Choroid plexus epithelial cell (primary cell): ENCODE measurements around the gene SPTAN1.
"Not testable (repeated sequence)": the region's sequence is repeated elsewhere in the genome, so short reads cannot be mapped to it uniquely, and the experiment has no call there.

ENCODE experiments used
- DNase-seq: peaks from one replicate; pipeline ENCODE4 v3.0.0-alpha.2; 2010; ENCODE audit warnings: low read depth
- H3K4me3 ChIP-seq: 2 replicates; pipeline ENCODE4 v1.5.1; 2011; ENCODE audit warnings: low read depth, mild to moderate bottlenecking, control low read depth, low read length, moderate library complexity
- TF ChIP-seq, protein P1 (sequence below): conservative IDR thresholded peaks from 2 replicates; pipeline ENCODE4 v1.5.1; 2011; ENCODE audit warnings: low read depth, mild to moderate bottlenecking, control low read depth, inconsistent platforms, low read length, moderate library complexity

The SPTAN1 gene

DNA sequence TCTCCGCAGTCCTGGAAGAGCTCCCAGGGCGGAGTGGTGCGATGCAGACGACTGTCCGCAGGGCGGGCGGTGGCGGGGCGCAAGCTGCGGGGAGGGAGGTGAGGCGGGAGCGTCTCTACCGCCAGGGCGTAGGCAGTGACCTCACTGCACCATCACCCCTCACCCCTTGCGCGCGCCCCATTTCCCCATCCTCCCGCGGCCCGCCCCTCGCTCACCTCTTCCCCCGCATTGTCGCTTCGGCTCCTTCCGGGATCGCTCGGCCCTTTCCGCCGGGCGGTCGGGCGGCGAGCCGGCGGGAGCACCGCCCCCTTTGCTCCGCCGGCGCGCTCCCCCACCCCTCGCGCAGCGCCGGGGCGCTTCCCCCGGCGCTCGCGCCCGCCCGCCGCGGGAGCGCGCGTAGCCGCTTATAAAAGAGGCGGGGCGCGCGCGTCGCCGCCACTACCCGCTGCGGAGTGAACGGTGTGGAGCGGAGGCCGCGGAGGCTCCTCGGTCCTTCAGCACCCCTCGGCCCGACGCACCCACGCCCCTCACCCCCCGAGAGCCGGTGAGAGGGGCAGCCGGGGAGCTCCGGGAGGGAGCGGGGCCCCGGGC lies at the start of gene SPTAN1:
SPTAN1 (plus strand) TSS at position 435 of the 591 bp plus-strand sequence. CDS start 14,154 bp downstream, outside the sequence.
- peak within 1 kb of the TSS; percentile 87 for H3K4me3 ChIP-seq
- peak; percentile 87 for DNase-seq
- TF ChIP-seq, protein P1, sequence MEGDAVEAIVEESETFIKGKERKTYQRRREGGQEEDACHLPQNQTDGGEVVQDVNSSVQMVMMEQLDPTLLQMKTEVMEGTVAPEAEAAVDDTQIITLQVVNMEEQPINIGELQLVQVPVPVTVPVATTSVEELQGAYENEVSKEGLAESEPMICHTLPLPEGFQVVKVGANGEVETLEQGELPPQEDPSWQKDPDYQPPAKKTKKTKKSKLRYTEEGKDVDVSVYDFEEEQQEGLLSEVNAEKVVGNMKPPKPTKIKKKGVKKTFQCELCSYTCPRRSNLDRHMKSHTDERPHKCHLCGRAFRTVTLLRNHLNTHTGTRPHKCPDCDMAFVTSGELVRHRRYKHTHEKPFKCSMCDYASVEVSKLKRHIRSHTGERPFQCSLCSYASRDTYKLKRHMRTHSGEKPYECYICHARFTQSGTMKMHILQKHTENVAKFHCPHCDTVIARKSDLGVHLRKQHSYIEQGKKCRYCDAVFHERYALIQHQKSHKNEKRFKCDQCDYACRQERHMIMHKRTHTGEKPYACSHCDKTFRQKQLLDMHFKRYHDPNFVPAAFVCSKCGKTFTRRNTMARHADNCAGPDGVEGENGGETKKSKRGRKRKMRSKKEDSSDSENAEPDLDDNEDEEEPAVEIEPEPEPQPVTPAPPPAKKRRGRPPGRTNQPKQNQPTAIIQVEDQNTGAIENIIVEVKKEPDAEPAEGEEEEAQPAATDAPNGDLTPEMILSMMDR = no peak

DNA sequence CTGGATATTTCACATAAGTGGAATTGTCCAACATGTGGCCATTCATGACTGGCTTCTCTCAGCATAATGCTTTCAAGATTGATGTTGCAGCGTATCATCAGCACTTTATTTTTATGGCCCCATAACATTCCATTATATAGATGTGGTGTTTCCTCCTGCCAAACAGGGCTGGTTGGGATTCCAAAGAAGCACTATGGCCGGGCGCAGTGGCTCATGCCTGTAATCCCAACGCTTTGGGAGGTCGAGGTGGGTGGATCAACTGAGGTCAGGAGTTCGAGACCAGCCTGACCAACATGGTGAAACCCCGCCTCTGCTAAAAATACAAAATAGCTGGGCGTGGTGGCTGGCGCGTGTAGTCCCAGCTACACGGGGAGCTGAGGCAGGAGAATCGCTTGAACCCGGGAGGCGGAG lies 49.0 kb upstream of the SPTAN1 start:
- DNase-seq, H3K4me3 ChIP-seq: not testable (repeated sequence)

DNA sequence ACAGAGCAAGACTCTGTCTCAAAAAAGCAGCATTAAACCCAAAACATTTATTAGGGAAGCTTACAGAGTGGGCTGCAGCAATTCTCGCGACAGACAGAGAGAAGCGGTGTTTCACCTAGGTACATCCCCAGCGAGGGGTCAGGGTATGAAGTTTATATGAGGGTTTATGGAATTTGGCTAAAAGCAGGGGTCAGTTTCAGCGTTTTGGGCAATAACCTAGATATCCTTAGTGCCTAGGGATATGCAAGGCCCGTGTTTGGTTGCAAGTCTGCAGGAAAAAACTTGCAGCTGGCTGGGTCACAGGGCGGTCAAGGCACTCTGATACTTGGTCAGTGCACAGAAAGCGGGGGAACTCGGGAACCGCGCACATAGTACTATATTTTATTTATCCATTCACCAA lies 48.5 kb upstream of the SPTAN1 start:
- TF ChIP-seq, protein P1 = no peak
- DNase-seq = peak; percentile 33
- H3K4me3 ChIP-seq = peak overlapping the region; percentile 99

DNA sequence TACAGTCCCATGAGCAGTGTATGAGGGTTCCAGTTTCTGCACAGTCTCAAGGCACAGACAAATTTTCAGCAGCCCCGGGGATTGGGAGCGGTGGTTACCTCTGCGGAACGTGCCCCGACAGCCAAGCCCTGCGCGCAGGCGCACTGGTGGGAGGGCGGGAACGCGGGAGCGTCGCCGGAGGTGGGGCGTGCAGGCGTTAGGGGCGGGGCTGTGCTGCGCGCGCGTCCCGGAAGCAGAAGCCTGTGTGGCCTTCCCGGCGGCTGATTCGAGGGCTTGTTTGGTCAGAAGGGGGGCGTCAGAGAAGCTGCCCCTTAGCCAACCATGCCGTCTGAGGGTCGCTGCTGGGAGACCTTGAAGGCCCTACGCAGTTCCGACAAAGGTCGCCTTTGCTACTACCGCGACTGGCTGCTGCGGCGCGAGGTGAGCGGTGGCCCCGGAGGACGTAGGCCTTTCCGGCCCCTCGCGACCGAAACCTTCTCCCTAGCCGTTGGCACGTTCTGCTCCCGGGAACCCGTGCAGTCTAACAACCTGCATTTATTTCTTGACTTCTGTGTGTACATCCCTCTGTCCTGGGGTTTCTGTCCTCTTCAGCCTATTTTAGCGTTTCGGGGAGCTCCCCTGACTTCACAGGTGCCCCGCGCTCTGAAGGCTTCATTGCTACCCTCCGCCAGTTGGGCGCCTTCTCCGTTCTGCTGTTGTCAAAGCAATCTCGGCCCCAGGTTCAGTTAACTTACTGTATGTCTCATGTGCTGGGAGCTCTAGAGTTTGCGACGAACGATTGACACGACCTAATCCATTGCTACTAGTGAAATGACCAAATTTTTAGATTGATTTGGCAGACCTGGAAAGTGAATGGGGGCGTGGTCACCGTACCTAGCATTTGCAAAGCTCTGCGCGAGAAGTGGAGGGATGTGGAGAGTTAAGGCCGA lies 47.6 kb upstream of the SPTAN1 start, which contains the start of gene GLE1:
GLE1 (plus strand) TSS at position 235 of the 929 bp plus-strand sequence; CDS start at position 322, 87 bp downstream.
- H3K4me3 ChIP-seq = peak within 1 kb of the TSS; percentile 99
- DNase-seq = peak; percentile 92
- TF ChIP-seq, protein P1 = no peak

DNA sequence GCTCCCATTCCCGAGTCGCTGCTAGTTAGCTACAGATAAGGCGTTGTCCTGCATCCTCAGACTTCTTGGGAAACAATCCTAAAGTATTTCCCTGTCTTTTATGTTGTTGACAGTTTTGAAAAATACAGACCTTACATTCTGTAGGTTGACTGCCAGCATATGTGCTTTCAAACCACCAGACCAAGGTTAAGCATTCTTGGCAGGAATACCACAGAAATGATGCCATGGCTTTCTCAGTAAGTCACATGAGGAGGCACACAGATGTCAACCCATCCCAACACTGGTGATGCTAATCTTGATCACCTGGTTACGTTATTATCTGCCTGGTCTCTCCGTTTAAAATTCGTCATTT lies 47.0 kb upstream of the SPTAN1 start:
- TF ChIP-seq, protein P1 = no peak
- DNase-seq = peak; percentile 42
- H3K4me3 ChIP-seq = peak overlapping the region; percentile 99

DNA sequence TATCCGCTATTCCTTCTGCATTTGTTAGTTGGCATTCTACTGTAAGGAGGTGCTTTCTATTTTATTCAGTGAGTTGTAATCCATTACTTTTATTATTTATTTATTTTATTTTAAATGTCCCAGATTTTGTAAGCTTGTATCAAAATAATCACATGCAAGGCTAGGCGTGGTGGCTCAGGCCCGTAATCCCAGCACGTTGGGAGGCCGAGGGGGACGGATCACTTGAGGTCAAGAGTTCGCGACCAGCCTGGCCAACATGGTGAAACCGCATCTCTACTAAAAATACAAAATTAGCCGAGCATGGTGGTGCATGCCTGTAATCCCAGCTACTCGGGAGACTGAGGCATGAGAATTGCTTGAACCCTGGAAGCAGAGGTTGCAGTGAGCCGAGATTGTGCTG lies 46.5 kb upstream of the SPTAN1 start:
- DNase-seq, H3K4me3 ChIP-seq: not testable (repeated sequence)

DNA sequence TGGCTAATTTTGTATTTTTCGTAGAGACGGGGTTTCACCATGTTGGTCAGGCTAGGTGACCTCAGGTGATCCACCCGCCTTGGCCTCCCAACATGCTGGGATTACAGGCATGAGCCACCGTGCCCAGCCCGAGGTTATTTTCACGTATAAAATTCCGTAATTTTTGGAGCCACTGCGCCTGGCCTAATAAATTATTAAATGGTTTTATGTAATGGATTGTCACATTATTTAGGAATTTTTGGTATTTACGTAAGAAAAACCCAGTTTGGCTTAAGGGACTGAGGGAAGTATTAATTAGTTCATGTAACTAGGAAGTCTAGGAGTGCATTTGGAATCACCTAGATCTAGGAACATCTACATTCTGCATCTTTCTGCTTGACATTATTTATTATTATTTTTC lies 39.6 kb upstream of the SPTAN1 start:
- TF ChIP-seq, protein P1 = no peak
- H3K4me3 ChIP-seq = no peak overlapping the region
- DNase-seq = no peak

DNA sequence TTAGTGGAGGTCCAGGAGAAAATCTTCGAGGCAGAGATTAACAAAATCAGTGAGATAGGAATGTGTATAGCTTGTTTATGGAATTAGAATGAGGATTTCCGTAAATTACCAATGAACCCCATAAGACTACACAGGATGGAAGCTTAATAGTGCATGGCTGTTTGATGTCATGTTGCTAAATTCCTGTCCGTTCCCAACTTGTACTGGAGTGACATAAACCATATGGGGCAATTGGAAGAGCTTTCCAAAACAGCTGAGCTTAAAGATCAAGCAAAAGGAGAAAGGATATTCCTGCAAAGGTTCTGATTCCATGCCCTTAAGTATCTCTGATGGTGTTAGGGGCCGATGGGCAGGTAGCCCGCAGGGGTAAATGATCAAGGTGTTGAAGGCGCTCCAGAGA lies 30.4 kb upstream of the SPTAN1 start:
- H3K4me3 ChIP-seq = no peak overlapping the region
- no peak for DNase-seq
- TF ChIP-seq, protein P1 = no peak
